HG02678 (cell line): ENCODE data around the gene CDC20B.
"Not testable (repeated sequence)": the region's sequence is repeated elsewhere in the genome, so short reads cannot be mapped to it uniquely, and the experiment has no call there.

ENCODE experiments used
- ATAC-seq: cut with Tn5 transposase; IDR thresholded peaks from one replicate; pipeline ENCODE4 v1.9.1; 2021; ENCODE audit warnings: mild to moderate bottlenecking, moderate library complexity; ENCODE audit not compliant: unreplicated experiment

The CDC20B gene

GRCh38 chr5:55104946-55105701 lies 67.9 kb downstream of the CDC20B start:
- no peak for ATAC-seq

- no peak for ATAC-seq
Observed at GRCh38 chr5:55104036-55104772, 68.8 kb downstream of the CDC20B start.

DNA sequence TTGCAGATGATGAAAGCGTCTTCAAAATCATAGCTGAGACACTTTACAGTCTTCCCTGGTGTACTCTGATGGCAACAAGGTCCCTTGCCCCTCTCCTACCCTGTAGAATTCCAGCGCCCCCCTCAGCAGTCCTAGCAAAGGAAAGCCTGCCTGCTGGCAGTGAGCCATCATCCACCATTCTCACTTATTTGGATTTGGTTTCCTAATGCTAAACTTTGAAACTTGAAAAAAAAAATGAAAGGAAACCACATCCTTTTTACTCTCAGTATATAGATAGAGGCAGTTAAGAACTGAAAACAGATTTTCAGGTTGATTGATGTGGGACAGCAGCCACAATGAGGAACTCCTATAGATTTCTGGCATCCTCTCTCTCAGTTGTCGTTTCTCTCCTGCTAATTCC lies 70.6 kb downstream of the CDC20B start, which contains the start of gene GZMA:
GZMA (plus strand) TSS at position 299 of the 400 bp plus-strand sequence; CDS start at position 336, 37 bp downstream.
- no peak for ATAC-seq

DNA sequence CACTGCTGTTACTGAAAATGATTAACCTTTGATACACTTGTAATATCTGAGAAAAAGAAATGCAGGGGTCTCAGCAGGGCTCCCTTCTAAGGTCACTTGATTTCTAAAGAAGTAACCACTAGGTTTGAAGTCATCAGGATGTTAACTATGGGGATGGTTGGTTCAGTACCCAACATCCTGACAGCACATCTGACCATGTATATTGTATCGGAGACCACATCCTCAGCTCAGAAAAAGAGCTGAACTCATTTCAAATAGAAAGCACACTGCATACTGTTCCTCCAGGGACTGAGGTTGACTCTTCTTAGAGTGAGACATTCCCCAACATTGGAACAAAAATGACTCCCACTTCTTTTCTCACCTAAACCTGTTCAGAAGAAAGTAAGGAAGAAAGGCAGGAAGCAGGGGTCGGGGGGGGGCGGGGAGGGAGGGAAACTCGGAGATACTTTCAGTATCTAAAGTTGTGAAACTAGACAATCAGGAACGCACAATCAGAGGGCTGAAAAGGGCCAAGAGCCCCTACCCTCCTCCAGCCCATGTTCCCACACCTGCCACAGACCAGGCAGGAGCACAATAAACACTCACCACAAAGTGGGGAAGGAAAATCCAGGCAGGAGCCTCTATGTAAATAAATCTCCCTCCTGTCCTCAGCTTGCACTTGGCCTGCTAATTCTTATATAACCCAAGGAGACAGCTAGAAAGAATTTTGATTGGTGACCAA lies 71.3 kb downstream of the CDC20B start:
- no peak for ATAC-seq

- ATAC-seq, result not testable (repeated sequence)
Observed at GRCh38 chr5:55101148-55101547, 71.8 kb downstream of the CDC20B start.

DNA sequence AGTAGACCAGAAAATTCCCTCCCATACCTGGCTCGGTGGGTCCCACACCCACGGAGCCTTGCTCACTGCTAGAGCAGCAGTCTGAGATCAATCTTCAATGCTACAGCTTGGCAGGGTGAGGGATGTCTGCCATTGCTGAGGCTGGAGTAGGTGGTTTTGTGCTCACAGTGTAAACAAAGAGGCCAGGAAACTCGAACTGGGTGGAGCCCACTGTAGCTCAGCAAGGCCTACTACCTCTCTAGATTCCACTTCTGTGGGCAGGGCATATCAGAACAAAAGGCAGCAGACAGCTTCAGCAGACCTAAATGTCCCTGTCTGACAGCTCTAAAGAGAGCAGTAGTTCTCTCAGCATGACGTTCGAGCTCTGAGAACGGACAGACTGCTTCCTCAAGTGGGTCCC lies 76.1 kb downstream of the CDC20B start:
- no peak for ATAC-seq

- ATAC-seq, result no peak
Observed at GRCh38 chr5:55096182-55096581, 76.8 kb downstream of the CDC20B start.

DNA sequence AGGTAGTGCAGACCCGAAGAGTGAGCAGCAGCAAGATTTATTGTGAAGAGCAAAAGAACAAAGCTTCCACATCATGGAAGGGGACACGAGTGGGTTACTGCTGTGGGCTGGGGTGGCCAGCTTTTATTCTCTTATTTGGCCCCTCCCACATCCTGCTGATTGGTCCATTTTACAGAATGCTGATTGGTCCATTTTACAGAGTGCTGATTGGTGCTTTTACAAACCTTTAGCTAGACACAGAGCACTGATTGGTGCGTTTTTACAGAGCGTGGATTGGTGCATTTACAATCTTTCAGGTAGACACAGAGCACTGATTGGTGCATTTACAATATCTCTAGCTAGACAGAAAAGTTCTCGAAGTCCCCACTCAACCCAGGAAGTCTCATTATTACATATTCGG lies 82.0 kb downstream of the CDC20B start:
- not testable (repeated sequence) for ATAC-seq

DNA sequence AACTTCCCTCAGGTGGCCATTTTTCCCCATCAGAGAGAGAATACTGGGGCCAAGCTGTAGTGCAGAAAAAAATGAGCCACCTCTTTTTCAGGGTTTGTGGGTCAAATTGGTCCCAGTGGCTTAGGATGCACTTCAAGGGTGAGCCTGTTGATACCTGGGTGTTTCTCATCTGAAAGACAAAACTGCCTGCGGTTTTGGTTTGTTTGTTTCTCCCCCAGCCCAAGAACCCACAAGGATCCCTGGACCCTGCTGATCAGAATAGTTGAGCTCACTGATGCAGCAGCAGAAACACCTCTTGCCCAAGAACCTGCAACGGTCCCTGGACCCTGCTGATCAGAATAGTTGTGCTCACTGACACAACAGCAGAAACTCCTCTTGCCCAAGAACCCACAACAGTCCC lies 83.7 kb downstream of the CDC20B start:
- ATAC-seq, result not testable (repeated sequence)

DNA sequence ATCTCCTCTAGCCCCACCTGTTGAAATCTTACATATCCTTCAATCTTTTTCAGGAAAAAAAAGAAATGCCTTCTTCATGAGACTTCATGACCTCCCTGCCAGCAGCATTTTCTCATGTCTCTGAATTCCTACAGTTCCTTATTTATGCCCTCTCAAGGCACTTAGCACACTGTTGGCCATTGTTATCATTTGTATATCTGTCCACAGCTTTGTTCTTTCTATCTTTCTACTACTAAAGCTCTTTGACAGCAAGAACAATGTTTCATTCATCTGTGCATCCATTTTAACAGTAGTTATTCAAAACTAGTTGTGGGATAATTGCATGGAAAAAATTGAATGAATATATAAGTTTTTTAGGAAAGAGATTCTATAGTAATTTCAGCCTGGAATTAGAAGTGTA lies 91.4 kb downstream of the CDC20B start:
- ATAC-seq, result no peak

- ATAC-seq, result no peak
Observed at GRCh38 chr5:55073211-55073610, 99.8 kb downstream of the CDC20B start.

- ATAC-seq, result no peak
Observed at GRCh38 chr5:55072666-55073065, 100.3 kb downstream of the CDC20B start.

- ATAC-seq, result no peak
Observed at GRCh38 chr5:55071413-55071812, 101.6 kb downstream of the CDC20B start.

GRCh38 chr5:55070968-55071367 lies 102.0 kb downstream of the CDC20B start:
- ATAC-seq, result no peak

GRCh38 chr5:55066277-55066676 lies 106.7 kb downstream of the CDC20B start:
- no peak for ATAC-seq

GRCh38 chr5:55064523-55064922 lies 108.5 kb downstream of the CDC20B start:
- no peak for ATAC-seq

- ATAC-seq, result no peak
Observed at GRCh38 chr5:55063899-55064298, 109.1 kb downstream of the CDC20B start.

GRCh38 chr5:55063220-55063863 lies 109.6 kb downstream of the CDC20B start:
- no peak for ATAC-seq
